Measurements from ENCODE around the gene RALGAPA2.

RALGAPA2 gene

DNA sequence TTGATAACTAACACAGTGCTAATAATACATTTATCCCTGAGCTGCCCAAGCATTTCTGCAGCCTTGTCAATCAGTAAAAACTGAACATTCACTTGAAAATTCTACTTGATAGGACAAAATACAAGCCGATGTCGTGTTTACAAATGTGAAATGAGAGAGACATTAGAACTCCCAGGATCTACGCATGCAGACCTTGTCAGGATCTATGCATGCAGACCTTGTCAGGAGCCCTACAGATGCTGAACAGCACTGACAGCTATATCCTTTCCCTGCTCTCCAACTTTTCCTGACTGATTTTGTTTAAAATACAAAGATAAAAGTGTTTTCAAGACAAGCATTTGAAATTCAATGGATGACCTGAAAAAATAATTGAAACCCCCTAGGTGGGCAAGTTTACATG lies 315.6 kb downstream of the RALGAPA2 start:
- no peak for TF ChIP-seq FOXK2 (IDR thresholded peaks at IDR 0.05)
- CTCF ChIA-PET: no interaction called here

DNA sequence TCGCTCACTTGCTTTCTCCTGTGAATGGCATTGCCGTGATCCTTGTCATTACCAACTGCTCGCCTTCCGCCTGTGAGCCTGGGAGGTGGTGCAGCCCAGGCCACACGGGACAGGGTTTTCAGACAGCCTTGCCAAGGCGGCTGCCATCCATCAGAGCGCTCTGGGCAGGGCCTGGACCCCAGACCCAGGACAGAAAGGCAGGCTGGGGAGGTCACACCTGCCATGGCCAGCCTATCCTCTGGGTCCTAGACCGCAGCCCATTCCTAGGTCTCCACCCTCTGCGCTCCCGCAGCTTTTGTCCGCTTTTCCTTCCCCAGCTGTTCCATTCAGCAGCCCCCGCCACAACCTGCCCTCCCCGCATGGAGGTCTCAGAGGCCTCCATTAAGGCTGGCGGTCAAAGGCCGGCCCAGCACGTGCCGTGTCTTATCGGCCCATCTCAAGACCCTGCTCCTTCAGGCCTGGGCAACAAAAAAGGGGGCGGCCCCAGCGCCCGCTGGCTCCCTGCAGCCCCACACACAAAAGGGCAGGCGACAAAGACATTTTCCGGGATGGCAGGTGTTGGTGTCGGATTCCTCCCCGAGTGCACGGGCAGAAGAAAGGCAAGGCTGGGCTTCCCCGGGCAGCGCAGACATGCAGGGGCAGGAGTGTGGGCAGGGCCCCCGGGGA lies 316.4 kb downstream of the RALGAPA2 start:
- TF ChIP-seq LEF1 (IDR thresholded peaks at IDR 0.05; ENCODE audit: borderline replicate concordance): no peak
- no peak for TF ChIP-seq BHLHE40 (IDR thresholded peaks at IDR 0.05; ENCODE audit: borderline replicate concordance)
- no peak for TF ChIP-seq FOXM1 (IDR thresholded peaks at IDR 0.05; ENCODE audit: borderline replicate concordance)
- TF ChIP-seq ELF4 (IDR thresholded peaks at IDR 0.05): no peak
- no peak for DNase-seq (ENCODE audit: extremely low spot score)
- ChIA-PET CTCF (no interaction called here), POLR2A (no interaction called here)

More for the DNA sequence above, 315.6 kb downstream of the RALGAPA2 start:
- POLR2A ChIA-PET: no interaction called here
- no peak for DNase-seq (ENCODE audit: extremely low spot score)

DNA sequence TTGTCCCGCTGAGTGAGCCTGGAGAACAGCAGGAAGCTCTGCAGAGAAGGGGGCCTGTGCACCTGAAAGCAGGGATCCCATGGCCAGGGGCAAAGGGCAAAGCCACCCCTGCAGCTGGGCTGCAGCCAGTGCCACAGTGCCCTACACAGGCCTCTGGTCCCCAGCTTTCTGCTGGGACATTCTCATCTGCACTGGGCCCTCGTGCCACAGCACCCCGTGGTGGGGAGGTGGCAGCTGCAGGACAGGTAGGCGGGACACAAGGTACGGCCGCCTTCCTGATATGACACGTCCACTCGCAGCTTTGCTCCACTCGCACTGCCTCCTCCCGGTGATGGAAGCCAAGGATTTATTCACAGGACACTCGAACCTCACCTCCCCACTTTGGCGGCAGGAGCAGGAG lies 317.4 kb downstream of the RALGAPA2 start:
- no peak for TF ChIP-seq FOXK2 (IDR thresholded peaks at IDR 0.05)
- TF ChIP-seq TARDBP (IDR thresholded peaks at IDR 0.05): no peak
- no peak for TF ChIP-seq ARNT (IDR thresholded peaks at IDR 0.05)
- no peak for TF ChIP-seq SUZ12 (IDR thresholded peaks at IDR 0.05)
- TF ChIP-seq, protein P1, sequence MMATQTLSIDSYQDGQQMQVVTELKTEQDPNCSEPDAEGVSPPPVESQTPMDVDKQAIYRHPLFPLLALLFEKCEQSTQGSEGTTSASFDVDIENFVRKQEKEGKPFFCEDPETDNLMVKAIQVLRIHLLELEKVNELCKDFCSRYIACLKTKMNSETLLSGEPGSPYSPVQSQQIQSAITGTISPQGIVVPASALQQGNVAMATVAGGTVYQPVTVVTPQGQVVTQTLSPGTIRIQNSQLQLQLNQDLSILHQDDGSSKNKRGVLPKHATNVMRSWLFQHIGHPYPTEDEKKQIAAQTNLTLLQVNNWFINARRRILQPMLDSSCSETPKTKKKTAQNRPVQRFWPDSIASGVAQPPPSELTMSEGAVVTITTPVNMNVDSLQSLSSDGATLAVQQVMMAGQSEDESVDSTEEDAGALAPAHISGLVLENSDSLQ (IDR thresholded peaks at IDR 0.05): no peak
- no peak for TF ChIP-seq FOXM1 (IDR thresholded peaks at IDR 0.05; ENCODE audit: borderline replicate concordance)
- TF ChIP-seq ELF4 (IDR thresholded peaks at IDR 0.05): no peak
- TF ChIP-seq SP1 (IDR thresholded peaks at IDR 0.05): no peak
- no peak for TF ChIP-seq L3MBTL2 (conservative IDR thresholded peaks at IDR 0.05)
- TF ChIP-seq LEF1 (IDR thresholded peaks at IDR 0.05; ENCODE audit: borderline replicate concordance): no peak
- no peak for TF ChIP-seq FOXA1 (IDR thresholded peaks at IDR 0.05)
- TF ChIP-seq CTBP1 (IDR thresholded peaks at IDR 0.05; ENCODE audit: borderline replicate concordance): no peak
- no peak for TF ChIP-seq BHLHE40 (IDR thresholded peaks at IDR 0.05; ENCODE audit: borderline replicate concordance)
- TF ChIP-seq NFRKB (IDR thresholded peaks at IDR 0.05): no peak
- TF ChIP-seq ZNF384 (IDR thresholded peaks at IDR 0.05): no peak
- TF ChIP-seq HDGF (IDR thresholded peaks at IDR 0.05; ENCODE audit: borderline replicate concordance): no peak
- CTCF ChIA-PET: no interaction called here
- POLR2A ChIA-PET: no interaction called here
- DNase-seq (ENCODE audit: extremely low spot score): no peak

DNA sequence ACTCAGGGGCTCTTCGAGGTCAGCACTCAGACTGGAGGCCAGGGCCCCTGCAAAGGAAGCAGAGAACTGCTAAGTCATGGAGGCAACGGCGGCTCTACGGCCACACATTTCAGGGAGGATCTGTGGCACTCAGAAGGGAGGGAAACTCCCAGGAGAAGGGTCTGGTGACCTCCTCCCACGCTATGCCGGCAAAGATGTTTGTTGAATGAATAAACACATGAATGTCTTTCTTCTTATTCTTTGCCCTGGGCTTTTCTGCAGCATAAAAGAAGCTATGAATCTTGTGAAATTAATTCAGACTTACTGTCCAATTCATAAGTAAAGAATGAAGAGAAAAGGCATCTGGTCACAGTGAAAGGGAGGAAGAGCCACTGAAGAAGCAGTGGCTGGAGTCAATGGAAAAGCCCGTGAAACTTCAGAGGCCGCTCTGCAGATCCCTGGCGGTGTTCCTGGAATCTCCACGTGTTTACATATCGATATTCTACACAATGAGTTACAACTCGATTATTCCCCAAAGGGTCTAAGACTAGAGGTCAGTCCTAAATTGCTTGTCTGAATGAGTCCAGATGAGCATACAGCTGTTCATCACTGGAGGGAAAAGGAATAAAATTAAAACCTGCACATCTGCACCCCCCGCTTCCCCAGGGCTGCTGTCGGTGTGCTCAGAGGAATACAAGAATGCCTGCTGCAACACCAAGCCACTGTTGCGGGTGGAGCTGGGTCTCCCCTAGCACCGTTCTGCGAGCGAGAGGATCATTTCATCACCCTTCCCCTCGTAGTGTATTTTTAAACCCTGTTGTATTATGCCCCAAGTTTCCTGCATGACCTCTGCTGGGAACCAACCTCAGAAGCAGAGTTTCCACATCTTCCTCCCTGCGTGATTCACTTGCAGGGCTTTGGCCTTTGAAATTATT lies 319.0 kb downstream of the RALGAPA2 start:
- ChIA-PET CTCF (no interaction called here), POLR2A (no interaction called here)
- no peak for DNase-seq (ENCODE audit: extremely low spot score)
- TF ChIP-seq NFRKB (IDR thresholded peaks at IDR 0.05) (no peak), CTBP1 (IDR thresholded peaks at IDR 0.05; ENCODE audit: borderline replicate concordance) (no peak), ARNT (IDR thresholded peaks at IDR 0.05) (no peak), LEF1 (IDR thresholded peaks at IDR 0.05; ENCODE audit: borderline replicate concordance) (no peak), SUZ12 (IDR thresholded peaks at IDR 0.05) (no peak), ELF4 (IDR thresholded peaks at IDR 0.05) (no peak), L3MBTL2 (conservative IDR thresholded peaks at IDR 0.05) (no peak), BHLHE40 (IDR thresholded peaks at IDR 0.05; ENCODE audit: borderline replicate concordance) (no peak), ZNF384 (IDR thresholded peaks at IDR 0.05) (no peak), TARDBP (IDR thresholded peaks at IDR 0.05) (no peak), FOXK2 (IDR thresholded peaks at IDR 0.05) (no peak), HDGF (IDR thresholded peaks at IDR 0.05; ENCODE audit: borderline replicate concordance) (no peak), FOXA1 (IDR thresholded peaks at IDR 0.05) (no peak), SP1 (IDR thresholded peaks at IDR 0.05) (no peak), FOXM1 (IDR thresholded peaks at IDR 0.05; ENCODE audit: borderline replicate concordance) (no peak)
- TF ChIP-seq, protein P1 (IDR thresholded peaks at IDR 0.05): no peak

DNA sequence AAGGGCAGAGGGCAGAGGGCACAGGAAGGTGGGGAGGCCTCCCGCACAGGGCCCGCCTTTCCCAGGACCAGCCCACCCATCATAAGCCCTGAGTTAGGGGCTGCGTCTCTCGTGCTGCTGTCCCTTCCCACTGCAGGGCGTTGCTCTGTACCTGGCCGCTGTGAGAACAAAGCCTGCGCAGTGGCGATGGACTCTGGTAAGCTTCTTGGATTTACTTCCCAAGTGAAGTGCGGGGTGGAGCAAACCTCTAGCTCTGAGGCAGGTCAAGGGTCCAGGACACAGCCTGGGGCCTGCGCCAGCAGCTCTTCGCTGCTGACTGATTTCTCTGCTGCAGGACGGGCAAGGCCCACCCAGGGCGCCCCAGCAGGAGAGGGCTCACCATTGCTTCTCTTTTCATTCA lies 320.7 kb downstream of the RALGAPA2 start:
- ChIA-PET CTCF (no interaction called here), POLR2A (no interaction called here)
- DNase-seq (ENCODE audit: extremely low spot score): no peak
- TF ChIP-seq FOXK2 (IDR thresholded peaks at IDR 0.05): no peak
- TF ChIP-seq NFRKB (IDR thresholded peaks at IDR 0.05): no peak
- TF ChIP-seq, protein P1 (IDR thresholded peaks at IDR 0.05): no peak
- no peak for TF ChIP-seq BHLHE40 (IDR thresholded peaks at IDR 0.05; ENCODE audit: borderline replicate concordance)
- TF ChIP-seq TARDBP (IDR thresholded peaks at IDR 0.05): no peak
- no peak for TF ChIP-seq CTBP1 (IDR thresholded peaks at IDR 0.05; ENCODE audit: borderline replicate concordance)
- TF ChIP-seq FOXM1 (IDR thresholded peaks at IDR 0.05; ENCODE audit: borderline replicate concordance): no peak
- TF ChIP-seq ELF4 (IDR thresholded peaks at IDR 0.05): no peak
- TF ChIP-seq FOXA1 (IDR thresholded peaks at IDR 0.05): no peak
- TF ChIP-seq SUZ12 (IDR thresholded peaks at IDR 0.05): no peak
- TF ChIP-seq SP1 (IDR thresholded peaks at IDR 0.05): no peak
- TF ChIP-seq LEF1 (IDR thresholded peaks at IDR 0.05; ENCODE audit: borderline replicate concordance): no peak
- no peak for TF ChIP-seq ARNT (IDR thresholded peaks at IDR 0.05)
- no peak for TF ChIP-seq L3MBTL2 (conservative IDR thresholded peaks at IDR 0.05)
- no peak for TF ChIP-seq ZNF384 (IDR thresholded peaks at IDR 0.05)
- no peak for TF ChIP-seq HDGF (IDR thresholded peaks at IDR 0.05; ENCODE audit: borderline replicate concordance)

DNA sequence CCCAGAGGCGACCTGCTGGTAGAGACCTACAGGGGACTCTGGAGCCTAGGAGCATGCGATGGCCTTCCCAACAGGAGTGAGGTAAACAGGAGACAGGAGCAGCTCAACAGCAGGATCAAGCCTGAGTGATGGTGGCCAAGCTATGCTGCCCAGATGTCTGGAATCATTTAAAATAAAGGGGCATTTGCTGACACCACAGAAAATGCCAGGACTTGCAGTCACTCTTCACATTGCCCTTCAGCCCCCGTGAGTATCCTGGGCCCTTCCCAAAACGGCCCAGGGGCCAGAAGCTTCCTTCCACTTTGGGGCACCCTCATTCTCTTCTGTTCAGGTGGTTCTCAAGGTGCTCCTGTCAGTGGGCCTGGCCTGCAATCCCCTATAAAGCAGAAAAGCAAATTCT lies 321.3 kb downstream of the RALGAPA2 start:
- no peak for DNase-seq (ENCODE audit: extremely low spot score)
- no peak for TF ChIP-seq ELF4 (IDR thresholded peaks at IDR 0.05)
- TF ChIP-seq HDGF (IDR thresholded peaks at IDR 0.05; ENCODE audit: borderline replicate concordance): no peak
- TF ChIP-seq ARNT (IDR thresholded peaks at IDR 0.05): no peak
- TF ChIP-seq BHLHE40 (IDR thresholded peaks at IDR 0.05; ENCODE audit: borderline replicate concordance): no peak
- TF ChIP-seq NFRKB (IDR thresholded peaks at IDR 0.05): no peak
- no peak for TF ChIP-seq TARDBP (IDR thresholded peaks at IDR 0.05)
- TF ChIP-seq SP1 (IDR thresholded peaks at IDR 0.05): no peak
- no peak for TF ChIP-seq FOXA1 (IDR thresholded peaks at IDR 0.05)
- ChIA-PET CTCF (no interaction called here), POLR2A (no interaction called here)
